GM12874 (cell line): ENCODE data around the gene IL1R2.

Experiments
- CTCF ChIP-seq: IDR thresholded peaks from 2 replicates; pipeline ENCODE4 v1.5.1; 2011; ENCODE audit warnings: low read depth, mild to moderate bottlenecking, control low read depth, low read length, moderate library complexity; ENCODE audit not compliant: insufficient read depth

Gene IL1R2

GRCh38 chr2:102033031-102033749 lies 41.4 kb downstream of the IL1R2 start:
- TF ChIP-seq CTCF = no peak

- no peak for TF ChIP-seq CTCF
These were observed 42.3 kb downstream of the IL1R2 start for GRCh38 chr2:102033750-102034682.

GRCh38 chr2:102034683-102035548 lies 43.2 kb downstream of the IL1R2 start:
- TF ChIP-seq CTCF = no peak

DNA sequence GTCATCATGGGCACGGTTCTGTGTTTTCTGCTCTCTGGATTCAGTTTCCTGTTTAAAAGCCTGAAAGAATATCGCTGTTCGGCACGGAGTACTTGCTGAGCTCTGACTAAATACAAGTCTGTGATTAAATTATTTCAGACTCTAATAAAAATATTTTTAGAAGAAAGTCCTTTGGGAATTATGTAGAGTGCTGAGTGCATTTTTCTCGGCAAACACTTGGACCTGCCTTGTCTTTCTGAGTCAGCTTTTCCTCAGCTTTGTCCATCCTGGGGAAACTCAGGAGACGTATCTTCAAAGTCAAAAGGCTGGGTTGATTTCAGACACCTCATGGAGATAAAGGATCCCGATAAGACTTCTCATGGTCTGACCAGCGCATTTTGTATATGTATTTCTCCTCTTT lies 45.9 kb downstream of the IL1R2 start:
- no peak for TF ChIP-seq CTCF

DNA sequence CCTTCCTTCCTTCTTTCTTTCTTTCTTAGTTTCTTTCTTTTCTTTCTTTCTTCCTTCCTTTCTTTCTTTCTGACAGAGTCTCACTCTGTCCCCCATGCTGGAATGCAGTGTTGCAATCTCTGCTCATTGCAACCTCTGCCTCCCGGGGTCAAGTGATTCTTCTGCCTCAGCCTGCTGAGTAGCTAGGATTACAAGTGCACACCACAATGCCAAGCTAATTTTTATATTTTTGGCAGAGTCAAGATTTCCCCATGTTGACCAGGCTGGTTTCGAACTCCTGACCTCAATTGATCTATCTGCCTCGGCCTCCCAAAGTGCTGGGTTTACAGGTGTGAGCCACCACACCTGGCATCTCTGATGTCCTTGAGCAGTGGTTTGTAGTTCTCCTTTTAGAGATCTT lies 48.5 kb downstream of the IL1R2 start:
- TF ChIP-seq CTCF = no peak

- TF ChIP-seq CTCF = no peak
These were observed 49.6 kb downstream of the IL1R2 start for GRCh38 chr2:102041351-102041750.
